ENCODE data around the gene NPNT. TPM values are rescaled to one million over a fixed set of nuclear protein-coding genes. Genes with fewer than 3 reads are reported as not detected.

NPNT gene
- total RNA-seq, 1 donor from 2014 or later: 53.9 TPM

DNA sequence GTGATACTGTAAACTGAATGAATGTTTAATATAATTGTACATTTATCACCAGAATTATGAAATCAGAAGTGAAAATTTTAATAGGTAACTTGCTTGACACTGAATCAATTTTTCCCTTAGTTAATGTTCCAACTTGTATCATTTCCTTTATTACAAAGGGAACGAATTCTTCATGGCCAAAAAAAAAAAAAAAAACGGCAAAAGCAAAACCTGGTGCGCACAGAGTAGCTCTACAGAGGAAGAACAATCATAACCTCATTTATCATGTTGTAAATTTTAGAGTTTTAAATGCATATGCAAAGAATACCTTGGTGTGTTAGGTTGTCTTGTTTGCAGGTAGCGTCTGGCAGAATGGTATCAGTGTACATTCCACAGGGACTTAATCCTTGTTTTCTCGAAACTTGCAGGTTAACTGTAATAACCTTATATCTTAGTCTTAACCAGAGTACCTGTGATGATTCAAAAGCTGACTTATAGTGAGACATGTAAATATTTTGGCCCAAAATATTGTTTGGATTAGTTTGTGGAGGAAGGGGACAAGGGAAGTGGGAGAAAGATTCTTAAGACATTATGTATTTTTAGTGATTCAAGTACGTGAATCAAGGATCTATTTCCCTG is 70.0 kb downstream of the NPNT start:
- peaks cover 35% of the 10 kb centered on the region for H3K4me1 Mint-ChIP-seq
- H3K27ac Mint-ChIP-seq: peak overlapping the region; percentile 92
- no peaks in the 10 kb centered on the region for H3K36me3 Mint-ChIP-seq
- no peaks in the 10 kb centered on the region for H3K27me3 Mint-ChIP-seq (ENCODE audit: low read depth)
- TF ChIP-seq, protein P1, sequence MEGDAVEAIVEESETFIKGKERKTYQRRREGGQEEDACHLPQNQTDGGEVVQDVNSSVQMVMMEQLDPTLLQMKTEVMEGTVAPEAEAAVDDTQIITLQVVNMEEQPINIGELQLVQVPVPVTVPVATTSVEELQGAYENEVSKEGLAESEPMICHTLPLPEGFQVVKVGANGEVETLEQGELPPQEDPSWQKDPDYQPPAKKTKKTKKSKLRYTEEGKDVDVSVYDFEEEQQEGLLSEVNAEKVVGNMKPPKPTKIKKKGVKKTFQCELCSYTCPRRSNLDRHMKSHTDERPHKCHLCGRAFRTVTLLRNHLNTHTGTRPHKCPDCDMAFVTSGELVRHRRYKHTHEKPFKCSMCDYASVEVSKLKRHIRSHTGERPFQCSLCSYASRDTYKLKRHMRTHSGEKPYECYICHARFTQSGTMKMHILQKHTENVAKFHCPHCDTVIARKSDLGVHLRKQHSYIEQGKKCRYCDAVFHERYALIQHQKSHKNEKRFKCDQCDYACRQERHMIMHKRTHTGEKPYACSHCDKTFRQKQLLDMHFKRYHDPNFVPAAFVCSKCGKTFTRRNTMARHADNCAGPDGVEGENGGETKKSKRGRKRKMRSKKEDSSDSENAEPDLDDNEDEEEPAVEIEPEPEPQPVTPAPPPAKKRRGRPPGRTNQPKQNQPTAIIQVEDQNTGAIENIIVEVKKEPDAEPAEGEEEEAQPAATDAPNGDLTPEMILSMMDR (IDR thresholded peaks at IDR 0.05; ENCODE audit: unreplicated experiment): no peak
- no peaks in the 10 kb centered on the region for H3K9me3 Mint-ChIP-seq
- no peak for DNase-seq (ENCODE audit: low spot score in 2 of 2, unreplicated experiment in 2 of 2)
- H3K4me3 Mint-ChIP-seq: no peak overlapping the region

DNA sequence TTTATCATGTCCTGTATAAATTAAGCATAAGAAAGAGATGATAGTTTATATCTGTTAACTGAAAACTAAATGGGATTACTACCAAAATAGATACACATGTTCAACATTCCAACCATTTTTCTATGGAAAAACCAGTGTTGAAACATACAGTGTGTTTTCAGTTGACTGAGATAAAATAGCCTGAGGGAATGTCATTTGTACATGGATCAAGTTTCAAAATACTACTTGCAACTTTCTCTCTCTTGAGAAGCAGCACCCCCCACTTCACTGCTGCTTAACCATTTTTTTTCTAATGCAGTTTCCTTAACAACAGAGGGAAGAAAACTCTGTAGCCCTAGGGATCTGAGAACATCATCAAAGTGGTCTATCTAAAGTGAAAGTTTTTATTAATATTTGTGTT is 70.8 kb downstream of the NPNT start:
- DNase-seq (ENCODE audit: low spot score in 2 of 2, unreplicated experiment in 2 of 2): no peak
- Mint-ChIP-seq H3K27me3 (ENCODE audit: low read depth) (no peaks in the 10 kb centered on the region), H3K9me3 (no peaks in the 10 kb centered on the region), H3K4me3 (no peak overlapping the region), H3K4me1 (peaks cover 35% of the 10 kb centered on the region), H3K36me3 (peaks cover 2% of the 10 kb centered on the region), H3K27ac (peak overlapping the region; percentile 92)
- TF ChIP-seq, protein P1 (IDR thresholded peaks at IDR 0.05; ENCODE audit: unreplicated experiment): no peak

DNA sequence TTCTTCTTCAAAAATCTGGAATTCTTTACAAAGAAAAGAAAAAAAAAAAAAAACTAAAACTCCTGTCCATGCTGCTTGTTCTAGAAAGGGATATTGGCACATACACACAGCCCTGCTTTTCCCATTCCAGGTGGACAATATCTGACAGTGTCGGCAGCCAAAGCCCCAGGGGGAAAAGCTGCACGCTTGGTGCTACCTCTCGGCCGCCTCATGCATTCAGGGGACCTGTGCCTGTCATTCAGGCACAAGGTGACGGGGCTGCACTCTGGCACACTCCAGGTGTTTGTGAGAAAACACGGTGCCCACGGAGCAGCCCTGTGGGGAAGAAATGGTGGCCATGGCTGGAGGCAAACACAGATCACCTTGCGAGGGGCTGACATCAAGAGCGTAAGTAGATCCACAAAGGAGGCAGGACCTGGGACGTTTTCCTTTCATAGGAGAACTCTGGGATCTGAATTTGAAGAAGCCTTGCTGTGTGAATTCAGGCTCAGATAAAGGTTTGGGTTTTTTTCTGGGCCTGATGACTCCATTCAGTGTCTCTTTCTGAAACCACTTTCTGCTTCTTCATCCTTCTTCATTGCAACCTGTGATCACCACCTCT is 71.9 kb downstream of the NPNT start:
- H3K27ac Mint-ChIP-seq: peak overlapping the region; percentile 90
- H3K27me3 Mint-ChIP-seq (ENCODE audit: low read depth): no peaks in the 10 kb centered on the region
- no peak overlapping the region for H3K4me3 Mint-ChIP-seq
- peaks cover 4% of the 10 kb centered on the region for H3K36me3 Mint-ChIP-seq
- no peak for DNase-seq (ENCODE audit: low spot score in 2 of 2, unreplicated experiment in 2 of 2)
- TF ChIP-seq, protein P1 (IDR thresholded peaks at IDR 0.05; ENCODE audit: unreplicated experiment): no peak
- H3K4me1 Mint-ChIP-seq: peaks cover 35% of the 10 kb centered on the region
- no peaks in the 10 kb centered on the region for H3K9me3 Mint-ChIP-seq

DNA sequence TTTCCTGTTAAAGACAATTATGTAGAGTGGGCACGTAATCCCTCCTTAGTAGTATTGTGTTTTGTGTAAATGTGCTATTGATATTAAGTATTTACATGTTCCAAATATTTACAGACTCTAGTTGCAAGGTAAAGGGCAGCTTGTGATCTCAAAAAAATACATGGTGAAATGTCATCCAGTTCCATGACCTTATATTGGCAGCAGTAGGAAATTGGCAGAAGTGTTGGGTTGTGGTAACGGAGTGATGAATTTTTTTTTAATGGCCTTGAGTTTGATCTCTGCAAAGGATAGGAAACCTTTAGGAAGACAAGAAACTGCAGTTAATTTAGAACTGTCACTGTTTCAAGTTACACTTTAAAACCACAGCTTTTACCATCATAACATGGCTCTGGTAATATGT is 74.3 kb downstream of the NPNT start:
- Mint-ChIP-seq H3K36me3 (peaks cover 4% of the 10 kb centered on the region), H3K27me3 (ENCODE audit: low read depth) (no peaks in the 10 kb centered on the region), H3K4me1 (peaks cover 35% of the 10 kb centered on the region), H3K9me3 (no peaks in the 10 kb centered on the region), H3K4me3 (no peak overlapping the region), H3K27ac (no peak overlapping the region)
- DNase-seq (ENCODE audit: low spot score in 2 of 2, unreplicated experiment in 2 of 2): no peak
- TF ChIP-seq, protein P1 (IDR thresholded peaks at IDR 0.05; ENCODE audit: unreplicated experiment): no peak

DNA sequence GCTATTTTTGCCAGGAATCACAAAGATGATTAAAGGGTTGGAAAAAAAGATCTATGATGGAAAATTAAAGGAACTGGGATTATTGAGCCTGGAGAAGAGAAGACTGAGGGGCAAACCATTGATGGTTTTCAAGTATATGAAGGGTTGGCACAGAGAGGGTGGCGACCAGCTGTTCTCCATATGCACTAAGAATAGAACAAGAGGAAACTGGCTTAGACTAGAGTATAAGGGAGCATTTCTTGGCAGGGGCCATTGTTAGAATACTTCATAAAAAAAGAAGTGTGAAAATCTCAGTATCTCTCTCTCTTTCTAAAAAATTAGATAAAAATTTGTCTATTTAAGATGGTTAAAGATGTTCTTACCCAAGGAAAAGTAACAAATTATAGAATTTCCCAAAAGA is 75.1 kb downstream of the NPNT start:
- no peaks in the 10 kb centered on the region for H3K27me3 Mint-ChIP-seq (ENCODE audit: low read depth)
- TF ChIP-seq, protein P1 (IDR thresholded peaks at IDR 0.05; ENCODE audit: unreplicated experiment): no peak
- H3K36me3 Mint-ChIP-seq: peaks cover 4% of the 10 kb centered on the region
- no peak overlapping the region for H3K4me3 Mint-ChIP-seq
- no peaks in the 10 kb centered on the region for H3K9me3 Mint-ChIP-seq
- no peak overlapping the region for H3K27ac Mint-ChIP-seq
- peaks cover 31% of the 10 kb centered on the region for H3K4me1 Mint-ChIP-seq
- DNase-seq (ENCODE audit: low spot score in 2 of 2, unreplicated experiment in 2 of 2): no peak
